ENCODE results near the gene FBXO36.

GRCh38 chr2:229974266-229974665, 52.0 kb downstream of the FBXO36 start:
- TF ChIP-seq CTCF (optimal IDR thresholded peaks at IDR 0.05 in 1 of 3, IDR thresholded peaks at IDR 0.05 in 1 of 3, conservative IDR thresholded peaks at IDR 0.05 in 1 of 3; ENCODE audit: extremely low read depth in 1 of 3, insufficient read depth in 2 of 3, low read length in 3 of 3) (peak; percentile 11 to 29 (median 12)), EZH2 (IDR thresholded peaks at IDR 0.05; ENCODE audit: low read length) (no peak)

Measured in keratinocyte (primary cell).